ENCODE data around the gene CCDC142.

- TF ChIP-seq CTCF (IDR thresholded peaks at IDR 0.05) (peak; percentile 84 to 89 (median 87)), POLR2A (IDR thresholded peaks at IDR 0.05) (peak in 1 of 2 donors; percentile 29)
Measured at GRCh38 chr2:74482801-74483674, at the start of gene CCDC142, which contains the start of gene TTC31.

All from uterus (tissue), 2 donors.